ENCODE results near the gene EDDM13. TPM values are rescaled to one million over a fixed set of nuclear protein-coding genes. Genes with fewer than 3 reads are reported as not detected.

EDDM13 gene
- total and polyA plus RNA-seq, 10 of the 15 experiments (the other 5 are each of a cell fraction or from before 2014, with no cell fraction given), result 0.15 to 0.37 TPM; not detected in 8

- H3K4me3 ChIP-seq, result no peak overlapping the region
- H4K20me1 ChIP-seq (ENCODE audit: control insufficient read depth, insufficient read depth), result no peaks in the 10 kb centered on the region
- ChIA-PET CTCF (no interaction called here), RAD21 (ENCODE audit: unreplicated experiment) (no interaction called here), POLR2A (no interaction called here), SMC1A (ENCODE audit: uncharacterized antibody, unreplicated experiment) (no interaction called here)
- no peak overlapping the region for H3K27ac ChIP-seq (ENCODE audit: control insufficient read depth, insufficient read depth)
- H3K36me3 ChIP-seq (ENCODE audit: control insufficient read depth in 2 of 2, insufficient read depth in 2 of 2, low read length in 1 of 2), result peaks cover 0 to 4% of the 10 kb centered on the region in 2 experiments; a peak in 2 of 4 replicates
- no peaks in the 10 kb centered on the region for H3K4me1 ChIP-seq (ENCODE audit: control insufficient read depth, insufficient read depth, low read length)
- H3K9me3 ChIP-seq (replicated peaks; ENCODE audit: control insufficient read depth, insufficient read depth, low read length), result no peaks in the 10 kb centered on the region
- DNase-seq (ENCODE audit: low read depth, low spot score), result no peak
- intact Hi-C loops (cut with micrococcal nuclease; ENCODE audit: unreplicated experiment) (no loop called here), in situ Hi-C loops (cut with MboI) (no loop called here)
- H3K9ac ChIP-seq (ENCODE audit: control insufficient read depth, insufficient read depth, low read length), result no peak overlapping the region
- TF ChIP-seq RBBP5 (conservative IDR thresholded peaks at IDR 0.05), result no peak
- TF ChIP-seq BCL3 (IDR thresholded peaks at IDR 0.05; ENCODE audit: borderline replicate concordance, insufficient read depth, low read depth, low read length, poor library complexity, severe bottlenecking), result no peak
- TF ChIP-seq FOS (IDR thresholded peaks at IDR 0.05; ENCODE audit: borderline replicate concordance, extremely low read depth, insufficient read length), result no peak
- TF ChIP-seq RAD51 (IDR thresholded peaks at IDR 0.05), result no peak
- TF ChIP-seq TCF12 (IDR thresholded peaks at IDR 0.05; ENCODE audit: low read depth, low read length), result no peak
- 82% methylated on average over 9 of the region's 9 CpGs for WGBS (ENCODE audit: insufficient coverage, insufficient replicate concordance, low lambda C conversion rate, missing lambda C conversion rate)
- no peaks in the 10 kb centered on the region for H3K27me3 ChIP-seq (replicated peaks in 1 of 2; ENCODE audit: control insufficient read depth in 2 of 2, insufficient read depth in 2 of 2, low read length in 1 of 2)
- H3K4me2 ChIP-seq (ENCODE audit: control insufficient read depth, insufficient read depth), result no peak overlapping the region
- H2AFZ ChIP-seq (ENCODE audit: control insufficient read depth, low read depth, low read length), result no peak overlapping the region
- BruUV-seq (replicated peaks), result no TSS peak
- no peaks in the 10 kb centered on the region for H3K79me2 ChIP-seq (ENCODE audit: control insufficient read depth, insufficient read depth, low read length)
- FAIRE-seq, result no peak
- ATAC-seq, result no peak
Observed at GRCh38 chr19:56304243-56304642, 31.7 kb downstream of the EDDM13 start.

- Histone ChIP-seq H2AFZ (ENCODE audit: control insufficient read depth, low read depth, low read length) (no peak overlapping the region), H3K27me3 (replicated peaks in 1 of 2; ENCODE audit: control insufficient read depth in 2 of 2, insufficient read depth in 2 of 2, low read length in 1 of 2) (no peaks in the 10 kb centered on the region), H4K20me1 (ENCODE audit: control insufficient read depth, insufficient read depth) (no peaks in the 10 kb centered on the region), H3K36me3 (ENCODE audit: control insufficient read depth in 2 of 2, insufficient read depth in 2 of 2, low read length in 1 of 2) (peaks cover 0 to 4% of the 10 kb centered on the region in 2 experiments; a peak in 2 of 4 replicates), H3K9me3 (replicated peaks; ENCODE audit: control insufficient read depth, insufficient read depth, low read length) (no peaks in the 10 kb centered on the region), H3K4me1 (ENCODE audit: control insufficient read depth, insufficient read depth, low read length) (no peaks in the 10 kb centered on the region), H3K79me2 (ENCODE audit: control insufficient read depth, insufficient read depth, low read length) (no peaks in the 10 kb centered on the region), H3K4me3 (no peak overlapping the region), H3K27ac (ENCODE audit: control insufficient read depth, insufficient read depth) (no peak overlapping the region), H3K4me2 (ENCODE audit: control insufficient read depth, insufficient read depth) (no peak overlapping the region), H3K9ac (ENCODE audit: control insufficient read depth, insufficient read depth, low read length) (no peak overlapping the region)
- DNase-seq (ENCODE audit: low read depth, low spot score), result no peak
- WGBS (ENCODE audit: insufficient coverage, insufficient replicate concordance, low lambda C conversion rate, missing lambda C conversion rate), result 94% methylated on average over 9 of the region's 11 CpGs
- ChIA-PET RAD21 (ENCODE audit: unreplicated experiment) (no interaction called here), SMC1A (ENCODE audit: uncharacterized antibody, unreplicated experiment) (no interaction called here), CTCF (no interaction called here), POLR2A (no interaction called here)
- no peak for ATAC-seq
- BruUV-seq (replicated peaks), result no TSS peak
- intact Hi-C loops (cut with micrococcal nuclease; ENCODE audit: unreplicated experiment) (no loop called here), in situ Hi-C loops (cut with MboI) (no loop called here)
- TF ChIP-seq RELA (IDR thresholded peaks at IDR 0.05; ENCODE audit: borderline replicate concordance, partially characterized antibody) (no peak), ETV6 (conservative IDR thresholded peaks at IDR 0.05 in 1 of 2, IDR thresholded peaks at IDR 0.05 in 1 of 2; ENCODE audit: borderline replicate concordance in 1 of 2, low read depth in 1 of 2) (no peak), YY1 (IDR thresholded peaks at IDR 0.05; ENCODE audit: low read depth, low read length) (no peak), TARDBP (IDR thresholded peaks at IDR 0.05; ENCODE audit: borderline replicate concordance) (no peak), SP1 (IDR thresholded peaks at IDR 0.05; ENCODE audit: low read depth, low read length) (no peak), FOS (IDR thresholded peaks at IDR 0.05; ENCODE audit: borderline replicate concordance, extremely low read depth, insufficient read length) (no peak), HCFC1 (IDR thresholded peaks at IDR 0.05; ENCODE audit: low read length) (no peak), ELK1 (IDR thresholded peaks at IDR 0.05; ENCODE audit: low read depth, low read length) (no peak), ZNF622 (IDR thresholded peaks at IDR 0.05) (no peak), JUNB (IDR thresholded peaks at IDR 0.05) (no peak), GABPA (IDR thresholded peaks at IDR 0.05; ENCODE audit: low read depth) (no peak), HDAC6 (IDR thresholded peaks at IDR 0.05; ENCODE audit: unreplicated experiment) (no peak)
- FAIRE-seq, result no peak
Observed at GRCh38 chr19:56306016-56306415, 33.5 kb downstream of the EDDM13 start.
